ENCODE data around the gene SHISA3.
"Not testable (repeated sequence)": the region's sequence is repeated elsewhere in the genome, so short reads cannot be mapped to it uniquely, and the experiment has no call there.

Gene SHISA3

DNA sequence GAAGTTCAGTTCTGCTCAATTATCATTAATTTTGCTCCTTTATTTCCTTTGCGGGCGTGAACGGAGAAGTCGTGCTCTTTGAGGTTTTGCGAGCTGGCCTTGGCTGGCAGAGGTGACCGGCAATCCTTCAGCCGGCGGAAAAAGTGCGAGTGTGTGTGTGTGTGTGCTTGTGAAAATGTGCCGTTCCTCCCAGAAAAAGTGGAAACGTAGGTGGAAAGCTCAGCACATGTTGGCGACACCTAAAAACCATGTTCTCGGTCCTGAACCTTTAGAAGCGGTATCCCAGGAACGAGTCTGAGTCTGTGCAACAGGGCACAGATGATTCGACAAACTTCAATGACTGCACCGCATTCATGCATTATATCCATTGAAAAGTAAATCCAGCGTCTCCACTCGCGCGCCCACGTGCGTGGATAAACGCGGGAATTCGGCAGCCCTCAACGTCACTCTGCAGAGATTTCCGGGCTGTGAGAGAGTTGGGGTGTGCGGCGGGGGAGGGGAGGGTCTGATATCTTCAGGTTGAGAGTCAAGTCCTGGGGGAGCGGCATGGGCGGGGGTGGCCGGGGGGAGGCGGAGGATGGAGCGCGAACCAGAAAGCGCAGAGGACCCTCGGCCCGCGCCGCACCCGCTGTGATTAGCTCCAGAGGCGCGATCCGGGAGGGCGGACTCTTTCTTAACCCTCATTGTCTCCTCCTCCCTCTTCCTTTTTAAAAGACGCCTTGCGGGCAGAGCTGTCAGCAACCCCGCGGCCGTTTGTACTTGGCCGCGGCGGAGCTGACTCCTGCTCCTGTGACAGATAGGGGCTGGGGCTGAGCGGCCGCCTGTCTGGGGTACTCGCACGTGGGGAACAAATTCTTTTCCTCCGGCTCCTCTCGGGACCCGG, at the start of gene SHISA3:
TSS of gene SHISA3 (plus strand) at position 737 of the 883 bp plus-strand sequence. CDS start 569 bp downstream, outside the sequence.
- DNase-seq, result no peak

GRCh38 chr4:42348247-42348646, 49.0 kb upstream of the SHISA3 start:
- DNase-seq, result no peak

DNA sequence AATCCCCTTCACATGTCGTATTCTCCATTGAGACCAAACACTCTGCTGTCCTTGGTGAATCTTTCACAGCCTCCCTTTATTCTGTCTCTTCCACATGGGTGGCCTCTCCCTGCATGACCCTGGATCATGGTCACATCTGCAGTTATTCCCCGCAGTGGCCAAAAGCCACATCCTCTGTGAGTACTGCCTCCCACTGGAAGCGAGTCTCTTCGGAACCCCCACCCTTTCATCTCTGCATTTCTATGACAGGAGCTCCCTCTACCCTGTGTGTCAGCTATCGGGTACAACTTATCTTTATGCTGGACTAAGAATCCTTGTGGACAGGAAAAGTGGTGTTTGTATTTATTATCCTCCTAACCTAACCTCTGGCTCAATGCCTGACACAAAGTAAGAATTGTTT, 48.6 kb upstream of the SHISA3 start:
- no peak for DNase-seq

- no peak for DNase-seq
These were observed 46.6 kb upstream of the SHISA3 start for GRCh38 chr4:42350611-42351182.

GRCh38 chr4:42352049-42352448, 45.2 kb upstream of the SHISA3 start:
- DNase-seq, result no peak

DNA sequence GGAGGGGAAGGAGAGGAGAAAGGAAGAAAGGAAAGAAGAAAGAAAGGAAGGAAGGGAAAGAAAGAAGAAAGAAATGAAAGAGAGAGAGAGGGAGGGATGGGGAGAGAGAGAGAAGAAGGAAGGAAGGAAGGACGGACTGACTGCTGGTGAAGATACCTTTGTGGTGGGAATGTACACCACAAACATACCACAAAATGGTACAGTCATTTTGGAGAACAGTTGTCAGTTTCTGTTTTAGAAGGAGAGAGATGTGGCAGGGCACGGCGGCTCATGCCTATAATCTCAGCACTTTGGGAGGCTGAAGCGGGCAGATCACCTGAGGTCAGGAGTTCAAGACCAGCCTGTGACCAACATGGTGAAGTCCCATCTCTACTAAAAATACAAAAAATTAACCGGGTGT, 40.0 kb upstream of the SHISA3 start:
- no peak for DNase-seq

GRCh38 chr4:42359711-42360110, 37.6 kb upstream of the SHISA3 start:
- DNase-seq, result no peak

DNA sequence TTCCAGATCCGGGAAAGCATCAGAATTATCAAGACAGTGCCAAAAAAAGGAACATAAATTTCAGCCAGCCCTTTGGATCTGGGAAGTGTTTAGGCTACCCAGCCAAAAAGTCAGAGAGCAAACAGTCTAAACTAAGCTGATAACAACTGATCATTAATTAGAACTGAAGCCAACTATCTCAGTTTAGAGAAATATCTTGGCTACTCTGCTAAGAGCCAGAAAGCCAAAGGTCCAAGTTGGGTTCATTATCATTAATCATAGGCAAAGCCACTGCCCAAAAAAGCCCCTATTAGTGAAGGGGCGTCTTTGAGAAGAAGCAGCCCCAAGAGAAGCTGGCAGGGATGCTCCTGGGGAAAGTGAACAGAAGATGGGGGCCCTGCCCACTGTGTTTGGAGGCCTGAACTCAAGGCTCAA, 37.0 kb upstream of the SHISA3 start:
- no peak for DNase-seq

GRCh38 chr4:42361456-42361855, 35.8 kb upstream of the SHISA3 start:
- DNase-seq, result no peak

DNA sequence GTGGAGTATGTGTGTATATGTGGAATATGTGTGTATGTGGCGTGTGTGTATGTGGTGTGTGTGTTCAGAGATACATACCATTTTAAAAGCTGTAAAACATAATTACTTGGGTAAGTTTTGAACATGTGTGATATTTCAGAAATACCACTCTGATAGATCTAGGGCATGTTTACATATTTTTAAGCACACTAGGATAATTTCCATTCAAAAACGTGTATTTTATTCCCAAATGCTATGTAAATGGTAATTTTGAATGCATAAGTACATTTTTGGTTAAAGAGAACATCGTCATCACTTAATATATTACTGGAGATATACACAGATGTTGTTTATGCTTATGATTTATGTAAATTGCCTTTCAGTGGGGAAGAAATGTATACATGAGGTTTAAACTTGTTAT, 34.7 kb upstream of the SHISA3 start:
- no peak for DNase-seq

- no peak for DNase-seq
These were observed 33.7 kb upstream of the SHISA3 start for GRCh38 chr4:42363614-42364013.

- DNase-seq, result no peak
These were observed 32.8 kb upstream of the SHISA3 start for GRCh38 chr4:42364266-42365053.

DNA sequence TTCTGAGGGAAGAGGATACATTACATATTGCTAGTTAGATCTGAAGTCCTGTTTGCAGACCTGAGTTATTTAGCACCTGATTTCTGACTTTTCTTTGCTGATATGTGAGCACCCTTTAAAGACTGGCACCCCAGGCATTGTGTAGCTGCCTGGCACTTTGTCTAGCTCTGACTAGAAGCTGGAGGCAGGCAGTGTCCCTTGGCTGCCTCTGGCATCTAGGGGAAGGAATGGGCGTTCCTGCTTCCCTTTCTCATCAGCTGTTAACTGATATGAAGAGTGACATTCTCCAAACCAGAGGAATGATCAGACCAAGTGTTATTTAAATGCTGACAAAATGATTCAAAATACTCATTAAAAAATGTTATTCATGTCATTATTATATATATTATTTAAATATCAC, 30.3 kb upstream of the SHISA3 start:
- DNase-seq, result no peak

DNA sequence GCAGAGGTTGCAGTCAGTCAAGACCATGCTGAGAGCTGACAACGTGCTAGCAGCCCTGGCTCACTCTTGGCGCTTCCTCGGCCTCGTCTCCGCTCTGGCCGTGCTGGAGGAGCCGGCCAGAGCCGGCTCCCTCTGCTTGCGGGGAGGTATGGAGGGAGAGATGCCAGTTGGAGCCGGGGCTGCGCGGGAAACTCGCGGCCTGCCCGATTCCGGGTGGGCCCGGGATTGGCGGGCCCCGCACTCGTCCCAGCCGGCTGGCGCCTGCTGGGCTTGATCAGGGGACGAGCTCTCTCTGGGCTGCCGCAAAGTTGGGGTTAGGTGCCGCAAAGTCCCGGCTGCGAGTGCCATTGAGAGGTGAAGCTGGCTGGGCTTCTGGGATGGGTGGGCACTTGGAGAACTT, 27.8 kb upstream of the SHISA3 start:
- no peak for DNase-seq

DNA sequence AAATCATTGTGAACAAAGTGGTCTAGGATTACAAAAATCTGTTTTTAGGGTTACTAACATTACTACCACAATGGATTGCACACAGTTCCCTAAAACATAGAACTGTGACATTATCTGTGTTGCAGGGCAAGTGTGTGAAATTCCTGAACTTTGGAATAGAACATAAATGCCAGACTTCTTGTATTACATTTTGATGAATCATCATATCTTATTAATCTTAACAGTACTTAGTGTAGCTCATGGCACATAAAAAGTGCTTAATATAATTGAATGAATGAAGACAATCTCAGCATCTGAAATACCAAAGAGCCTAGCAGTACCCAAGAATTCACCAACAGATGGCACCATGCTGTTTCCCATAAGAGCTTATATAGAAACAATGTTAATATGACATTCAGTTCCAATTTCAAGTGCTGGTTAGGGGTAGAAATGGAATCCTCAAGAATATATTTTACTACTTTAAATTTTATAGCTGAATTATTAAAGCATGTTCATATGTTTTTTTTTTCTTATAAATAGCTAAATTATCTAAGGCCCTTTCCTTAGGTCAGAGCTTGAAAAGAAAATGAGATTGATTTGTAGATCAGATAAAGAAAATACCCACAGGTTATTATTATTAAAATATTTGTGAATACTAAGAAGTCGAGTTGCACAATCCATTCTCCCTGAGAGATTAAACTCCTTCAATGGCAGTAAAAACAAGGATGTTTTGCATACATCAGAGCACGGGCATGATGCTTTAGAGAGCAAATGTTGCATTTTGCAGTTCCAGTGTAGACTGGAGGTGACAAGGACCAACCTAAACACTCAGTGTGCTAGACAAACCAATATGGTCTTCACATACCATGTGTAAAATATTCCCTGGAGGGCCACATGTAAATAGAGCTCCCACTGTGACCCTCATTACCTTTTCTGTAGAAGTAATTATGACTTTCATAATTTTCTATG, 25.7 kb upstream of the SHISA3 start:
- DNase-seq, result no peak

GRCh38 chr4:42372303-42372702, 25.0 kb upstream of the SHISA3 start:
- not testable (repeated sequence) for DNase-seq

DNA sequence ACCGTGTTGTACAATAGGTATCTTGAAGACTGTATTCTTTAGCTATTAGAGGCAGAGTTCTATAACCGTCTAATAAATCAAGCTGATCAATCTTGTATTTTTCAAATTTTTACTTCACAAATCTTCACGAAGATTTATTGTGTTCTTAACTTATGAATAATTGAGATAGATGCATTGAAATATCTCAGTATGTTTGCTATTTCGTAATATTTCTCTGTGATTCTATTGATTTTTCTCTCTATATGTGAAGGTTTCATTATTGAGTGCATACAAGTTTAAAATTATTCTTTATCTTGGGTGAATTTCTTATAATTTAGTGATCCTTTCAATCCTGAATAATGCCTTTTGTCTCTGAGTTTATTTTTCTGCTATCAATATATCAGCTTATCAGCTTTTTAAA, 19.8 kb upstream of the SHISA3 start:
- no peak for DNase-seq

DNA sequence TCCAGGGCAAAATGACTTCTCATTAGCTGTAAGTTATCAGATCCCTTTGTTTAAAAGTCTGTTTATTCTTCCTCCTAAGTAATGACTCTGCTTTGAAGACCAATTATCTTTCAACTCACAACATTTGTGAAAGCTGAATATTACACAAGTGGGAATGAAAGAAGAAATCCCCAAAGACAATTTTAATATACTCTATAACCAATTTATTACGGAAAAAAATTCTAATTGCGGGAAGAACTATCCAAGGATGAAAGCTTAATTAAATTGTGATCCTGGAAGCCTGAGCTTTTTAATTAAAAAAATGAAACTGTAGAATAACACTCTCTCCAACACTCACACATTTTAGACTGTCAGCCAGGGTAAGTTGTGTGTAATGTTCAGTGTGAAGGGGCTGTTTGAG, 15.6 kb upstream of the SHISA3 start:
- DNase-seq, result no peak

- DNase-seq, result no peak
These were observed 11.8 kb upstream of the SHISA3 start for GRCh38 chr4:42385516-42385915.

- DNase-seq, result no peak
These were observed 6.5 kb upstream of the SHISA3 start for GRCh38 chr4:42390622-42391354.

DNA sequence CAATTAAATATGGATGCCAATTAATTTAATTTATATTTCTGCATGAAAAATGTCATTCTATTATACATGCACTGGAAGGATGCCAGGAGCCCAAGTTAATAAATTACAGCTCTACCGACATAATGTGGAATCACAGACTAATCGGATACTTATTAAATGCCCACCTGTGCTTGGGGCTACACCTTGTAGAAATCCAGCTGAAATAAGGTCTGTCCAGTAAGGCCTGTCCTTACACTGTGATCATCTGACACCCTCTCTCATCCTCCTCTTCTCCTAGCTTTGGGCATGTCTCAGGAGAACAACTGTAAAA, 6.0 kb upstream of the SHISA3 start:
- no peak for DNase-seq

DNA sequence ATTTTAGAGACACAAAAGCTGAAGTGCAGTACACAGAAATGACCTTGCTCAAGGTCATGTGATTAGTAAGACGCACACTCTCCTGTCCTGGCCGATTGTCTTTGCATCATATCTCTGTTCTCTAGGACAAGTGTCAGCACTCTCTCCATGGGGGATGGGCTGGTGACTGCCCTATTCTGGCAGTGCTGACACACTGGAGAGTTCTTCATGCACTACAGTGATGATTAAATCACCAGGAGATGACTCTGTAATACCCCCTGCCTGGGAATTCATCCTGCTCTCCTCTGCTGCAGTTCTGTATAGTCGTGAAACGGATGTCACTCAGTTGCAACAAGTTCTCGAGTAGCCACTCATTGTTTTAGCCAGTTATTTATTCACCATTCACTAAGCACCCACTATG, 5.3 kb upstream of the SHISA3 start:
- no peak for DNase-seq

Measured in DMS153 (cell line).